Loucy (cell line): ENCODE measurements around the gene RTF1.

Experiments used
- H2AFZ ChIP-seq: fragments of 200-600 bp; sonication (generic); 2 replicates; pipeline ENCODE4 v1.6.0; 2016; ENCODE audit warnings: antibody characterized with exemption, mild to moderate bottlenecking, low read length, moderate library complexity
- H3F3A ChIP-seq: fragments of 200-600 bp; 2 replicates; pipeline ENCODE4 v1.6.0; 2016; ENCODE audit warnings: antibody characterized with exemption, low read depth, mild to moderate bottlenecking
- H3K27me3 ChIP-seq: fragments of 200-600 bp; sonication (generic); 2 replicates; pipeline ENCODE4 v1.6.1; 2014; ENCODE audit warnings: low read length, mild to moderate bottlenecking; ENCODE audit not compliant: insufficient read depth, poor library complexity, severe bottlenecking
- H3K36me3 ChIP-seq: fragments of 200-600 bp; sonication (generic); 2 replicates; pipeline ENCODE4 v1.6.1; 2016; ENCODE audit warnings: low read length; ENCODE audit not compliant: insufficient read depth
- H3K4me1 ChIP-seq: fragments of 200-600 bp; sonication (generic); 2 replicates; pipeline ENCODE4 v1.5.1; 2014; ENCODE audit warnings: low read length, mild to moderate bottlenecking; ENCODE audit not compliant: insufficient read depth, poor library complexity, severe bottlenecking
- H3K4me2 ChIP-seq: fragments of 200-600 bp; sonication (generic); 2 replicates; pipeline ENCODE4 v1.6.0; 2014; ENCODE audit warnings: antibody characterized with exemption, low read length, low read depth, mild to moderate bottlenecking; ENCODE audit not compliant: poor library complexity, severe bottlenecking
- H3K4me3 ChIP-seq: fragments of 200-600 bp; sonication (generic); 2 replicates; pipeline ENCODE4 v1.5.1; 2014; ENCODE audit warnings: low read length, mild to moderate bottlenecking, mixed read lengths; ENCODE audit not compliant: poor library complexity, severe bottlenecking
- H3K79me2 ChIP-seq: fragments of 200-600 bp; sonication (generic); 2 replicates; pipeline ENCODE4 v1.6.1; 2014; ENCODE audit warnings: low read length; ENCODE audit not compliant: insufficient read depth
- H3K9ac ChIP-seq: fragments of 200-600 bp; sonication (generic); 2 replicates; pipeline ENCODE4 v1.6.0; 2014; ENCODE audit warnings: mild to moderate bottlenecking, low read depth, low read length, moderate library complexity; ENCODE audit not compliant: poor library complexity, severe bottlenecking
- H3K9me2 ChIP-seq: fragments of 200-600 bp; sonication (generic); replicated peaks from 2 replicates; pipeline ENCODE4 v1.6.1; 2016; ENCODE audit warnings: low read depth, low read length, mixed read lengths
- H3K9me3 ChIP-seq: fragments of 200-600 bp; sonication (generic); 2 replicates; pipeline ENCODE4 v1.6.1; 2014; ENCODE audit warnings: mild to moderate bottlenecking, antibody characterized with exemption, low read length, low read depth; ENCODE audit not compliant: insufficient read depth
- H4K20me1 ChIP-seq: fragments of 200-600 bp; sonication (generic); 2 replicates; pipeline ENCODE4 v1.6.0; 2014; ENCODE audit warnings: antibody characterized with exemption, low read length, mild to moderate bottlenecking; ENCODE audit not compliant: insufficient read depth, poor library complexity, severe bottlenecking
- EZH2phosphoT487 ChIP-seq: fragments of 200-600 bp; IDR thresholded peaks from 2 replicates; pipeline ENCODE4 v1.6.1; 2018; ENCODE audit warnings: antibody characterized with exemption, mild to moderate bottlenecking, moderate library complexity, borderline replicate concordance
- TF ChIP-seq, protein P1 (sequence below): fragments of 200-600 bp; sonication (generic); conservative IDR thresholded peaks from 2 replicates; pipeline ENCODE4 v1.5.1; 2014; ENCODE audit warnings: mild to moderate bottlenecking, antibody characterized with exemption, low read length

The RTF1 gene

DNA sequence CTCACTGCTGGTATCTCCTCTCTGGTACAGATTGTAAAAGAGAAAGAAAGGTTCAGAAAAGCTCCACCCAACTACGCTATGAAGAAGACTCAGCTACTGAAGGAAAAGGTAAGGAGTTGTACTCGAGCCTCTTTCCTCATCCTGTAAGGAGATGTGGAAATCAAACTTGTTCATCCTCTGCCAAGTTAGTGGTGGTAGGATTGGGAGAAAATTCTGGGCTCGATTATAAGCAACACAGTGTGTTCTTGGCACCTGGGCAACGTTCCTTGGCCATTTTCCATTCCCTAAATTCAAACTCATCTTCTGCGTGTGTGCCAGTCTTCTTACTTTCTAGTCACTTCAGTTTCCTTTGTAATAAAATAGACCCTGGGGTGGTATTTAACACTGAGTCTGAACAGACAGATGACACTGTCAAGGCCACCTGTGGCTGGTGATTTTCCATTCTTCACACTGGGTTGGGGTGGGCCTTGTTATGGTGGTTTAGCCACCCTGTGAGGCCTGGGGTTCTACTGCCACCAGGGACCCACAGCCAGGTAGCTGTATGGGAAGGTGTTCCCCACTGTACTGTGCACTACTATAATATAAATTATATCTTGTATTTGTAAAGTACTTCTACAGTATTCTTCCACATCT is 59.6 kb downstream of the RTF1 start:
- Histone ChIP-seq H3K79me2 (no peaks in the 10 kb centered on the region), H2AFZ (no peak overlapping the region), H4K20me1 (no peaks in the 10 kb centered on the region), H3K9ac (no peak overlapping the region), H3K27me3 (no peaks in the 10 kb centered on the region), H3K4me2 (no peak overlapping the region), H3F3A (no peaks in the 10 kb centered on the region), H3K9me3 (no peaks in the 10 kb centered on the region), H3K4me1 (peaks cover 5% of the 10 kb centered on the region), H3K9me2 (no peaks in the 10 kb centered on the region), H3K4me3 (no peak overlapping the region), H3K36me3 (peaks cover 82% of the 10 kb centered on the region)
- TF ChIP-seq, protein P1, sequence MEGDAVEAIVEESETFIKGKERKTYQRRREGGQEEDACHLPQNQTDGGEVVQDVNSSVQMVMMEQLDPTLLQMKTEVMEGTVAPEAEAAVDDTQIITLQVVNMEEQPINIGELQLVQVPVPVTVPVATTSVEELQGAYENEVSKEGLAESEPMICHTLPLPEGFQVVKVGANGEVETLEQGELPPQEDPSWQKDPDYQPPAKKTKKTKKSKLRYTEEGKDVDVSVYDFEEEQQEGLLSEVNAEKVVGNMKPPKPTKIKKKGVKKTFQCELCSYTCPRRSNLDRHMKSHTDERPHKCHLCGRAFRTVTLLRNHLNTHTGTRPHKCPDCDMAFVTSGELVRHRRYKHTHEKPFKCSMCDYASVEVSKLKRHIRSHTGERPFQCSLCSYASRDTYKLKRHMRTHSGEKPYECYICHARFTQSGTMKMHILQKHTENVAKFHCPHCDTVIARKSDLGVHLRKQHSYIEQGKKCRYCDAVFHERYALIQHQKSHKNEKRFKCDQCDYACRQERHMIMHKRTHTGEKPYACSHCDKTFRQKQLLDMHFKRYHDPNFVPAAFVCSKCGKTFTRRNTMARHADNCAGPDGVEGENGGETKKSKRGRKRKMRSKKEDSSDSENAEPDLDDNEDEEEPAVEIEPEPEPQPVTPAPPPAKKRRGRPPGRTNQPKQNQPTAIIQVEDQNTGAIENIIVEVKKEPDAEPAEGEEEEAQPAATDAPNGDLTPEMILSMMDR: no peak
- no peak for TF ChIP-seq EZH2phosphoT487

DNA sequence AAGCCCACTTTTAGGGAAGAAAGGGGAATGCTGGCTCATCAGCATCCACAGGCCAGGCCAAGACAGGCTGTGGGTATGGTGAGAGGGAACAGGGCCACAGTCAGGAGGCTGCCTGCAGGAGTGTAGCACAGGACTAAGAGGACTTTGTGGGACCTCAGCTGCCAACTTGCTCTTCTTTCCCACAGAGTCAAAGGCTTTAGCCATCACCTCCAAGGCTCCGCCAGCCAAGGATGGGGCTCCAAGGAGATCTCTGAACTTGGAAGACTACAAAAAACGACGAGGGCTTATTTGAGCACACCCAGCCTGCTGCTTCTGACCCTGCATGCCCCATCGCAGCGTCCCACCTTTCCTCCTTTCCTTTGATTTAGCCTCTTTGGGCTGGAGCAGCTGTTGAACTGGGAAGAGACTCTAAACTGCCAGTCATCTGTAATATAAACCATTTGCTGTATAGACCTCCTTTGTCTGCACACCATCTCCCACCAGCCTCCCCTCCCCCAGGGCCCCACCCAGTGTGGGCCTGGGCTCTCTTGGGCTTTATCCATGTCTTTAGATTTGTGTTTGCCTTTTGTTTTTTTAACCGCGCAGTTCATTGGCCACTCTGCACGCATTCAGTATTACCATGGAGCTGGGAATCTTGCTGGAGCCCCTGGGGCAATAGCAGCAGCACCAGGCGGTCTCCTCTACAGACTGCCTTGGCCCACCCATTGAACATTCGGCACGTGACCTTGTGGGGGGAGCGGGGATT is 63.7 kb downstream of the RTF1 start:
- Histone ChIP-seq H3K9me3 (no peaks in the 10 kb centered on the region), H3K4me1 (no peaks in the 10 kb centered on the region), H3K4me3 (no peak overlapping the region), H3K79me2 (no peaks in the 10 kb centered on the region), H3F3A (no peaks in the 10 kb centered on the region; the same call in 1 of the 2 replicates), H3K9ac (no peak overlapping the region), H3K4me2 (no peak overlapping the region), H3K9me2 (no peaks in the 10 kb centered on the region), H3K36me3 (peaks cover 71% of the 10 kb centered on the region), H4K20me1 (no peaks in the 10 kb centered on the region), H3K27me3 (no peaks in the 10 kb centered on the region), H2AFZ (no peak overlapping the region)
- TF ChIP-seq EZH2phosphoT487: no peak
- TF ChIP-seq, protein P1: no peak

DNA sequence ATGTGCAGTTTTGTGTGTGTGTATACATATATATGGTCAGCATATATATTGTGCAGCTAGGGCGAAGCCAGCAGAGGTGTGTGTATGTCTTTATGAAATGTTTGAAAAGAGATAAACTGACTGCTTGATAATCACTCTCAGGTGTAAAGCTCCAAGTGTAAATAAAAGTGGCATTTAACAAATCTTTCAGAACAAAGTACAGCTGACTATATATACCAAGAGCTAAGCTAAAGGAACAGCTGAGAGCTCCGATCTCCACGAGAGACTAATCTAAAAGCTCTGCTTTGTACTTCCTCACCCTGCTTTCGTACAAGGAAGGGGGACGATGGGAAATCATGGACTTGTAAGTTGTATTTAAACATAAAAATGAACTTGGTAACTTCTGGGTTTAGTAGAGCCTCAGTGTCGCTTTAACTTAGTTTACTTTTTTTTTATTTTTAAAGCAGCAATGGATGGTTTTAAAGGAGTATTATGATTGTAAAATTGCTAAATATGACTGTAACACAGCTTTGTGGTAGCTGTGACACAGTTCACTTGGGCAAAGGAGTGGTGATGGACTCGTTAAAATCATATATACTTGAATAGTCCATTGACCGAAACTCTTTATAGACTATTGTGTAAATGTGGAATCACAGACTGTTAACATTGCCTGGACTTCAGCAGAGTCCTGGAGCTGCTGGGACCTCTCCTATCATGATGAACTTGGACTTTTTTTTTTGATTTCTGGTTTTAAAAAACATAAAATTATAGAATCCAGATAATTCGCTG is 65.4 kb downstream of the RTF1 start:
- Histone ChIP-seq H3K4me1 (no peaks in the 10 kb centered on the region), H3K79me2 (no peaks in the 10 kb centered on the region), H3K9me3 (no peaks in the 10 kb centered on the region), H2AFZ (no peak overlapping the region), H4K20me1 (no peaks in the 10 kb centered on the region), H3K9me2 (no peaks in the 10 kb centered on the region), H3K9ac (no peak overlapping the region), H3K4me3 (no peak overlapping the region), H3K27me3 (no peaks in the 10 kb centered on the region), H3K4me2 (no peak overlapping the region), H3K36me3 (peaks cover 54% of the 10 kb centered on the region), H3F3A (no peaks in the 10 kb centered on the region; the same call in 1 of the 2 replicates)
- TF ChIP-seq EZH2phosphoT487: no peak
- TF ChIP-seq, protein P1: no peak
